ENCODE data around the gene ARRDC3.

DNA sequence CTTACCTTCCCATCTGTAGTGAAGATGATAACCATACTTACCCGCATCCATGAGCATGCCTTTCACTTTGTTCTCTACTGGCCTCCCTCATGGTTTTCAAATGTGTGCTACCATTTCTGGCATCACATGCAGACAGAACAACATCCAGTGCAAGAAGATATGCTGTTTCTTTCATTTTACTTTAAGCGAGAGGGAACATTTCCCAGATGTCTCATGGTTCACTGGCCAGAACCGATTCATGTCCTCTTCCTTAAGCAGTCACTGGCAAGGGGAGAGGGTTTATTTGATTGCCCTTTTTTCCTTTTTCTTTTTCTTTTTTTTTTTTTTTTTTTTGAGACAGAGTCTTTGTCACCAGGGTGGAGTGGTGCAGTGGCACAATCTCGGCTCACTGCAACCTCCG lies 37.7 kb downstream of the ARRDC3 start:
- TF ChIP-seq, protein P1, sequence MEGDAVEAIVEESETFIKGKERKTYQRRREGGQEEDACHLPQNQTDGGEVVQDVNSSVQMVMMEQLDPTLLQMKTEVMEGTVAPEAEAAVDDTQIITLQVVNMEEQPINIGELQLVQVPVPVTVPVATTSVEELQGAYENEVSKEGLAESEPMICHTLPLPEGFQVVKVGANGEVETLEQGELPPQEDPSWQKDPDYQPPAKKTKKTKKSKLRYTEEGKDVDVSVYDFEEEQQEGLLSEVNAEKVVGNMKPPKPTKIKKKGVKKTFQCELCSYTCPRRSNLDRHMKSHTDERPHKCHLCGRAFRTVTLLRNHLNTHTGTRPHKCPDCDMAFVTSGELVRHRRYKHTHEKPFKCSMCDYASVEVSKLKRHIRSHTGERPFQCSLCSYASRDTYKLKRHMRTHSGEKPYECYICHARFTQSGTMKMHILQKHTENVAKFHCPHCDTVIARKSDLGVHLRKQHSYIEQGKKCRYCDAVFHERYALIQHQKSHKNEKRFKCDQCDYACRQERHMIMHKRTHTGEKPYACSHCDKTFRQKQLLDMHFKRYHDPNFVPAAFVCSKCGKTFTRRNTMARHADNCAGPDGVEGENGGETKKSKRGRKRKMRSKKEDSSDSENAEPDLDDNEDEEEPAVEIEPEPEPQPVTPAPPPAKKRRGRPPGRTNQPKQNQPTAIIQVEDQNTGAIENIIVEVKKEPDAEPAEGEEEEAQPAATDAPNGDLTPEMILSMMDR (conservative IDR thresholded peaks at IDR 0.05 in 1 of 2, IDR thresholded peaks at IDR 0.05 in 1 of 2; ENCODE audit: low read depth in 1 of 2, low read length in 2 of 2), result no peak
- no peak for TF ChIP-seq EZH2 (IDR thresholded peaks at IDR 0.05; ENCODE audit: low read length, missing control alignments)

Data from fibroblast of lung (primary cell).